Measurements from ENCODE around the gene NCAM1.

Gene NCAM1

GRCh38 chr11:113006896-113007445, 45.8 kb downstream of the NCAM1 start:
- no peaks in the 10 kb centered on the region for H3K36me3 ChIP-seq (replicated peaks; ENCODE audit: insufficient read depth, low read length)
- no peaks in the 10 kb centered on the region for H3K9me2 ChIP-seq (replicated peaks; ENCODE audit: insufficient read depth, low read length)
- H3K4me1 ChIP-seq (ENCODE audit: low read length), result peaks cover 41% of the 10 kb centered on the region
- H3K27me3 ChIP-seq (replicated peaks; ENCODE audit: insufficient read depth, low read length), result no peaks in the 10 kb centered on the region
- TF ChIP-seq CTCF (IDR thresholded peaks at IDR 0.05; ENCODE audit: low read length), result no peak
- no peak for TF ChIP-seq EZH2 (optimal IDR thresholded peaks at IDR 0.05; ENCODE audit: low read depth, low read length)
- TF ChIP-seq EZH2phosphoT487 (IDR thresholded peaks at IDR 0.05; ENCODE audit: low read length), result no peak
- H3K79me2 ChIP-seq (ENCODE audit: low read length), result no peaks in the 10 kb centered on the region
- no peaks in the 10 kb centered on the region for H4K20me1 ChIP-seq (ENCODE audit: insufficient read depth, low read length)
- H3K9me3 ChIP-seq (replicated peaks; ENCODE audit: insufficient read depth, low read length), result no peaks in the 10 kb centered on the region
- no peak overlapping the region for H3K4me3 ChIP-seq (ENCODE audit: low read length)
- H3K27ac ChIP-seq (ENCODE audit: low read length), result peak overlapping the region; percentile 30; the same call in 1 of the 2 replicates
- H3K9ac ChIP-seq (ENCODE audit: low read length), result no peak overlapping the region
- H3K4me2 ChIP-seq (ENCODE audit: low read depth, low read length), result peak overlapping the region; percentile 61
- peak overlapping the region; percentile 40 for H2AFZ ChIP-seq (ENCODE audit: low read length)
- no peak for DNase-seq
- H3F3A ChIP-seq (ENCODE audit: insufficient read depth, low read length), result peaks cover 15% of the 10 kb centered on the region; the same call in 1 of the 2 replicates

GRCh38 chr11:113014262-113015097, 53.3 kb downstream of the NCAM1 start:
- no peak for TF ChIP-seq EZH2 (optimal IDR thresholded peaks at IDR 0.05; ENCODE audit: low read depth, low read length)
- TF ChIP-seq CTCF (IDR thresholded peaks at IDR 0.05; ENCODE audit: low read length), result no peak
- no peak for TF ChIP-seq EZH2phosphoT487 (IDR thresholded peaks at IDR 0.05; ENCODE audit: low read length)
- Histone ChIP-seq H3K36me3 (replicated peaks; ENCODE audit: insufficient read depth, low read length) (no peaks in the 10 kb centered on the region), H3K4me3 (ENCODE audit: low read length) (no peak overlapping the region), H3F3A (ENCODE audit: insufficient read depth, low read length) (no peaks in the 10 kb centered on the region), H3K9ac (ENCODE audit: low read length) (no peak overlapping the region), H3K9me3 (replicated peaks; ENCODE audit: insufficient read depth, low read length) (no peaks in the 10 kb centered on the region), H3K27ac (ENCODE audit: low read length) (no peak overlapping the region), H3K9me2 (replicated peaks; ENCODE audit: insufficient read depth, low read length) (no peaks in the 10 kb centered on the region), H2AFZ (ENCODE audit: low read length) (no peak overlapping the region), H3K4me1 (ENCODE audit: low read length) (peaks cover 7% of the 10 kb centered on the region; the same call in 1 of the 2 replicates), H3K27me3 (replicated peaks; ENCODE audit: insufficient read depth, low read length) (no peaks in the 10 kb centered on the region), H4K20me1 (ENCODE audit: insufficient read depth, low read length) (no peaks in the 10 kb centered on the region), H3K4me2 (ENCODE audit: low read depth, low read length) (no peak overlapping the region), H3K79me2 (ENCODE audit: low read length) (no peaks in the 10 kb centered on the region)
- DNase-seq, result no peak

GRCh38 chr11:113015098-113015455, 53.9 kb downstream of the NCAM1 start:
- Histone ChIP-seq H3F3A (ENCODE audit: insufficient read depth, low read length) (no peaks in the 10 kb centered on the region), H3K4me1 (ENCODE audit: low read length) (peaks cover 1% of the 10 kb centered on the region; the same call in 1 of the 2 replicates), H3K36me3 (replicated peaks; ENCODE audit: insufficient read depth, low read length) (no peaks in the 10 kb centered on the region), H3K9me3 (replicated peaks; ENCODE audit: insufficient read depth, low read length) (no peaks in the 10 kb centered on the region), H3K9ac (ENCODE audit: low read length) (no peak overlapping the region), H3K79me2 (ENCODE audit: low read length) (no peaks in the 10 kb centered on the region), H3K27me3 (replicated peaks; ENCODE audit: insufficient read depth, low read length) (no peaks in the 10 kb centered on the region), H3K9me2 (replicated peaks; ENCODE audit: insufficient read depth, low read length) (no peaks in the 10 kb centered on the region), H3K4me3 (ENCODE audit: low read length) (no peak overlapping the region), H3K27ac (ENCODE audit: low read length) (no peak overlapping the region), H3K4me2 (ENCODE audit: low read depth, low read length) (no peak overlapping the region), H4K20me1 (ENCODE audit: insufficient read depth, low read length) (no peaks in the 10 kb centered on the region), H2AFZ (ENCODE audit: low read length) (no peak overlapping the region)
- TF ChIP-seq CTCF (IDR thresholded peaks at IDR 0.05; ENCODE audit: low read length) (no peak), EZH2phosphoT487 (IDR thresholded peaks at IDR 0.05; ENCODE audit: low read length) (no peak), EZH2 (optimal IDR thresholded peaks at IDR 0.05; ENCODE audit: low read depth, low read length) (no peak)
- no peak for DNase-seq
